Right cardiac atrium (tissue), 5 donors: ENCODE data around the gene HIRA. TPM values are rescaled to one million over a fixed set of nuclear protein-coding genes. Genes with fewer than 3 reads are reported as not detected.
"Not testable (repeated sequence)": the region's sequence is repeated elsewhere in the genome, so short reads cannot be mapped to it uniquely, and the experiment has no call there.

Source experiments
- ATAC-seq, 2 donors: fragments of 200-7000 bp; cut with Tn5 transposase; one replicate each; pipeline versions ENCODE4 v1.8.0 to v1.9.1; 2020; ENCODE audit warnings: moderate library complexity in 2 of 2, mild to moderate bottlenecking in 1 of 2
- DNase-seq, 3 donors: peaks; one replicate each; pipeline ENCODE4 v3.0.0-alpha.2; 2020
- H3K27ac ChIP-seq: one replicate; pipeline ENCODE4 v1.5.1; 2013; ENCODE audit warnings: mild to moderate bottlenecking, low read length, control low read depth, moderate library complexity
- H3K27me3 ChIP-seq: one replicate; pipeline ENCODE4 v1.6.1; 2013; ENCODE audit not compliant: control insufficient read depth, insufficient read depth
- H3K4me1 ChIP-seq: one replicate; pipeline ENCODE4 v1.6.1; 2013; ENCODE audit warnings: low read length; ENCODE audit not compliant: control insufficient read depth, insufficient read depth
- H3K4me3 ChIP-seq: one replicate; pipeline ENCODE4 v1.5.1; 2013; ENCODE audit warnings: low read length, control low read depth
- H3K9me3 ChIP-seq: one replicate; pipeline ENCODE4 v1.6.1; 2013; ENCODE audit warnings: low read length; ENCODE audit not compliant: control insufficient read depth
- WGBS: extraction: QIAGEN DNeasy Blood & Tissue Kit; methylation state at CpG from one replicate; pipeline ENCODE4 v1.1.7; 2013; 5-methylcytosine and 5-hydroxymethylcytosine counted together
- intact Hi-C, 4 donors: fragments of 100-400 bp; cut with DNase I; formaldehyde crosslinking; loops; one replicate each; pipeline versions ENCODE4 v1.11.0 to v1.14.0; 2022 to 2023
- polyA plus RNA-seq: library from polyadenylated mRNA; stranded (reverse); fragments of 200-250 nt; gene quantifications from one replicate; pipeline ENCODE4 v1.2.3, GENCODE V29; 2013
- total RNA-seq, 4 donors: library from RNA; stranded (reverse); fragmentation: NEBNext Ultra II Directional; extraction: Animal tissue kit (Norgen Biotek cat#: 25700); gene quantifications; one replicate each; pipeline ENCODE4 v1.2.1, GENCODE V29; 2021
- donor health status: healthy with polysubstance abuse.
- donor health status: DM: no; HTN: yes; CAD: no.
- donor health status: DM: no; HTN: no; CAD: no.
- donor health status: DM: no; HTN: yes; CAD: no; lungs with severe emphysema.
- donor health status: DM: yes; HTN: yes; CAD: no.

HIRA gene
- total and polyA plus RNA-seq, 5 donors = 6.2 to 16.1 (median 14.1) TPM

DNA sequence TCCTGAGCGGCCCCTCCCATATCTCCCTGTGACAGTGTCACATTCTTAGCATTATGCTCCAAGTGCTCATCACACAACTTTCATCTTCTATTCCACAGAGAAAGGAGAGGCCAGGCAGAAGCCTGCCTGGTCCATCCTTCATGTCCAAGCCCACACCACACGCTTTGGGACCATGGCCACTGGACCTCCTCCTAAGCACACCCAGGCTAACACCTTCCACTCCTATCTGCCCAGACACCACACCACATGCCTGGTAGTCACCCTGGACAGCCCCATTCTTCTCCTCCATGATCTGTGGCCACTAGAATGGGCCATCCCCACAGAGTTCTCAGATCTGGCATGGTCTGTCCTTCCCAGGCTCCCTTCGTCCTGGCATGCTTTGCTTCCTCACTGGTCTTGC, 55.3 kb downstream of the HIRA start:
- ATAC-seq = no peak
- WGBS = 98% methylated on average over 3 of the region's 3 CpGs
- no peak for DNase-seq
- Histone ChIP-seq H3K27ac (no peak overlapping the region), H3K4me3 (no peak overlapping the region), H3K27me3 (no peaks in the 10 kb centered on the region), H3K4me1 (no peaks in the 10 kb centered on the region), H3K9me3 (no peaks in the 10 kb centered on the region)
- intact Hi-C loops = no loop called here

GRCh38 chr22:19375435-19375834, 56.1 kb downstream of the HIRA start:
- DNase-seq = no peak
- Histone ChIP-seq H3K27ac (no peak overlapping the region), H3K27me3 (no peaks in the 10 kb centered on the region), H3K9me3 (no peaks in the 10 kb centered on the region), H3K4me1 (no peaks in the 10 kb centered on the region), H3K4me3 (no peak overlapping the region)
- WGBS = 98% methylated on average over 8 of the region's 8 CpGs
- intact Hi-C loops = no loop called here
- no peak for ATAC-seq

GRCh38 chr22:19374410-19374809, 57.1 kb downstream of the HIRA start:
- 98% methylated on average over 1 of the region's 1 CpG for WGBS
- Histone ChIP-seq H3K27ac (no peak overlapping the region), H3K27me3 (no peaks in the 10 kb centered on the region), H3K4me1 (no peaks in the 10 kb centered on the region), H3K9me3 (no peaks in the 10 kb centered on the region), H3K4me3 (no peak overlapping the region)
- intact Hi-C loops = no loop called here
- ATAC-seq (no peak), DNase-seq (no peak)

- 93% methylated on average over 5 of the region's 5 CpGs for WGBS
- H3K9me3 ChIP-seq = no peaks in the 10 kb centered on the region
Observed at GRCh38 chr22:19373450-19373849, 58.1 kb downstream of the HIRA start.

GRCh38 chr22:19371893-19372292, 59.6 kb downstream of the HIRA start:
- Histone ChIP-seq H3K27ac (no peak overlapping the region), H3K4me1 (no peaks in the 10 kb centered on the region), H3K4me3 (no peak overlapping the region), H3K9me3 (no peaks in the 10 kb centered on the region), H3K27me3 (no peaks in the 10 kb centered on the region)
- ATAC-seq = no peak
- intact Hi-C loops = no loop called here
- DNase-seq = no peak

More at GRCh38 chr22:19373450-19373849, 58.1 kb downstream of the HIRA start:
- Histone ChIP-seq H3K27me3 (no peaks in the 10 kb centered on the region), H3K27ac (no peak overlapping the region), H3K4me3 (no peak overlapping the region), H3K4me1 (no peaks in the 10 kb centered on the region)
- ATAC-seq (no peak), DNase-seq (no peak)
- intact Hi-C loops = no loop called here

- intact Hi-C loops = no loop called here
- 93% methylated on average over 2 of the region's 2 CpGs for WGBS
- ATAC-seq (no peak), DNase-seq (no peak)
- Histone ChIP-seq H3K4me3 (no peak overlapping the region), H3K4me1 (no peaks in the 10 kb centered on the region), H3K9me3 (no peaks in the 10 kb centered on the region), H3K27ac (no peak overlapping the region), H3K27me3 (no peaks in the 10 kb centered on the region)
Observed at GRCh38 chr22:19368876-19369275, 62.7 kb downstream of the HIRA start.

DNA sequence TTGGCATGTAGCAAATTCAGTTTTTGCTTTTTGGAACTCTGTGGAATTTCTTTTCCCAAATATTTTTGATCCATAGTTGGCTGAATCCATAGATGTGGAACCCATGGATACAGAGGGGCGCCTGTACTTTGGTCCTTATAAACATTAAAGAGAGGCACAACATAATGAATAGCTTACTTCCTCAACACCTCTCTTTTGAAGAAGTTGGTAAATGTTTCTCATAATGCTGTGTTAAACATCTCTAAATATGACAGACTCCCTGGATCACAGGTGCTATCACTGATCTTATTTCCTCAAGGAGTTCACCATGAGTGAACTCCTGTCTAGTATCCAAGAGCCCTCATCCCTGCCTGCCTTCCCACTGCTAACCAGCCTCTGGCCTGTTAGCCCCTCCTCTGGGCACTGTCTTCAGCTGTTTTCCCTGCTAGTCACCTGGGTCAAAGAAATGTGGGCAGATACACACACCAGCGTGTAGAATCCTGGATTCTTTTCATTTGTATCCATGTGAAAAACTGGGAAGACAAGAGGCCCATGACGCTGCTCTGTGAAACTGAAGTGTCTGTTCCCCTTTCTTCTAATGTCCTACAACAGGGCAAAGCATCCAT, 63.7 kb downstream of the HIRA start:
- no peak for ATAC-seq
- WGBS = 96% methylated on average over 3 of the region's 3 CpGs
- Histone ChIP-seq H3K4me1 (no peaks in the 10 kb centered on the region), H3K9me3 (no peaks in the 10 kb centered on the region), H3K27me3 (no peaks in the 10 kb centered on the region), H3K27ac (no peak overlapping the region), H3K4me3 (no peak overlapping the region)
- no peak for DNase-seq
- intact Hi-C loops = no loop called here

GRCh38 chr22:19363541-19363940, 68.0 kb downstream of the HIRA start:
- H3K27me3 ChIP-seq, H3K27ac ChIP-seq, ATAC-seq, intact Hi-C loops, DNase-seq, H3K4me1 ChIP-seq, H3K9me3 ChIP-seq, H3K4me3 ChIP-seq: not testable (repeated sequence)
- 97% methylated on average over 7 of the region's 7 CpGs for WGBS

DNA sequence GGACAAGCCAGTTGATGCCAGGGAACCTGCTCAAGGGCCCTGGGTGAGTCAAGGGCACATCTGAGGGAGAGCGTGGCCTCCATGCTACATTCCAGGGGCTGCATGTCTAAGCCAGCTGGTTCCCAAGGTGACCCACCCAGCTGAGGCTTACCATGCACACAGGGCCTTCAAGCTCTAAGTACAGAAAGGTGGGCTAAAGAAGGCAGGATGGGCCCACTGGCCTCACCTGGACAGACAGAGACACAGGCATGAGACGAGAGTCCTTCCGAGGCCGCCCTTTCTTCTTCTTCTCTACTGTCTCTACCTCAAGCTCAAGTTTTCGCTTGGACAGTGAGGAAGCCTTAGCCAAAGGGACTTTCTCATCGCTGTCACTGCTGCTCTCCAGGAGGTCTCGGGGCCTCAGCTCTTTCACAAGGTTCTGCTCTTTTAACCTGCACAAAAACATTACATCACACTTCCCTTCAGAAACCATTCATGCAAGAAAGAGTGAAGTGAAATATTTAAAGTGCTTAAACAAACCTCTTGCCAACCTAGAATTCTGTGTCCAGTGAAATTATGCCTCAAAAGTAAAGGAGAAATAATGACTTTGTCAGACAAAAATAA, 69.9 kb downstream of the HIRA start:
- 95% methylated on average over 7 of the region's 7 CpGs for WGBS
- DNase-seq = no peak
- ATAC-seq = no peak
- intact Hi-C loops = no loop called here
- H3K27ac ChIP-seq = no peak overlapping the region
- no peak overlapping the region for H3K4me3 ChIP-seq
- H3K9me3 ChIP-seq = no peaks in the 10 kb centered on the region
- no peaks in the 10 kb centered on the region for H3K27me3 ChIP-seq
- no peaks in the 10 kb centered on the region for H3K4me1 ChIP-seq

DNA sequence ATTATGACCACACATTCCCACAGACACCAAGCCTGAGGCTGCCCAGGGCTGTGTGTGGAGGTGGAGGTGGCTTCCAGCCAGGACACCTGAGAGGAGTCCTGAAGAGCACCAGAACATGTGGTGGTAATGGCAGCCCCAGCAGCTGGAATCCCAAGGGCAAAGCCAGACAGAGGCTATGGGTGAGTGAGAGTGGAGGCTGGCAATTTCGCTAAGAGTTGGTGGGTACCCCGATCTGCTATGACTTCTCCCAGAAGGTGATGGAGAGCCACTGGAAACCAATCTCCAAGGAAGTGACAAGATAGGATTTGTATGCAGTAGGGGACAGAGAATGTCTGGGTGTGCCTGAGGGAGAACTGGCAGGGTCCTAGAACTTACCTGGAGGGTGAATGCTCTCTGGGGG, 70.7 kb downstream of the HIRA start:
- 97% methylated on average over 2 of the region's 2 CpGs for WGBS
- Histone ChIP-seq H3K9me3 (no peaks in the 10 kb centered on the region), H3K4me1 (no peaks in the 10 kb centered on the region), H3K27ac (no peak overlapping the region), H3K27me3 (no peaks in the 10 kb centered on the region), H3K4me3 (no peak overlapping the region)
- DNase-seq (no peak), ATAC-seq (no peak)
- intact Hi-C loops = no loop called here

- no peaks in the 10 kb centered on the region for H3K27me3 ChIP-seq
- intact Hi-C loops = no loop called here
- no peak overlapping the region for H3K27ac ChIP-seq
- H3K4me1 ChIP-seq = no peaks in the 10 kb centered on the region
- 89% methylated on average over 8 of the region's 8 CpGs for WGBS
- no peak overlapping the region for H3K4me3 ChIP-seq
- H3K9me3 ChIP-seq = no peaks in the 10 kb centered on the region
- peak in 1 of 2 donors; percentile 28 for ATAC-seq
- no peak for DNase-seq
Observed at GRCh38 chr22:19360300-19360792, 71.2 kb downstream of the HIRA start.
